ENCODE measurements around the gene SDC3.

Gene SDC3

DNA sequence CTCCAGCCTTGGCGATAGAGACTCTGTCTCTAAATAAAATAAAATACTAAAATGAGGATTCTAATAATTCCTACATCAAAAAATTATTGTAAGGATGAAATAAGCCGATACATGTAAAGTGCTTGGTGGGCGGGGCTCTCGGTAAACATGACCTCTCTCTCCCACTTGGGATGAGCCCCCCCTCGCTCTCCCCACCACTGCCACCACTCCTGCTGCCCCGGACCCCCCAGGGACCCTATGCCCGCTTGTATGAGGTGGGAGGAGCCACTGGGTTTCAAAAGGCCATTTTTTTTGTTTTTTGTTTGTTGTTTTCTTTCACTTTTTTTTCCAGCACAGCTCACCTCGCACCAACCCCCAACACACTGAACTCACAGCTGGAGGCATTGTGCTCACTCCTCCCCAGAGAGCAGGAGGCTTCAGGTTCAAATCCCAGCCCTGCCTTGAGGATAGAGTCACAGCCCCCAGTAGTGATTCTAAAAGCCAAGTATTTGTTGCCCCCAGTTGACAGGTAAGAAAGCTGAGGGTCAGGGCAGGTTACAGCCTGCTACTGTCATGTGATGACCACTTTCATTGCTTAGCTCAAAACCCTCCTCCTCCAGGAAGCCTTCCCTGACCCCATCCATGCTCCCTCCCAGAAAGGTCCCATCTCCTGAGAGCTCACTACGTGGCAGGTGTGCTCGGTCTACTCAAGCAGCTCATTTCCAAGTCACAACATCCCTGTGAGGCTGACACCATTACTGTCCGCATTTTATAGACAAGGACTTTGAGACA is 4.2 kb downstream of the SDC3 start:
- DNase-seq = no peak

DNA sequence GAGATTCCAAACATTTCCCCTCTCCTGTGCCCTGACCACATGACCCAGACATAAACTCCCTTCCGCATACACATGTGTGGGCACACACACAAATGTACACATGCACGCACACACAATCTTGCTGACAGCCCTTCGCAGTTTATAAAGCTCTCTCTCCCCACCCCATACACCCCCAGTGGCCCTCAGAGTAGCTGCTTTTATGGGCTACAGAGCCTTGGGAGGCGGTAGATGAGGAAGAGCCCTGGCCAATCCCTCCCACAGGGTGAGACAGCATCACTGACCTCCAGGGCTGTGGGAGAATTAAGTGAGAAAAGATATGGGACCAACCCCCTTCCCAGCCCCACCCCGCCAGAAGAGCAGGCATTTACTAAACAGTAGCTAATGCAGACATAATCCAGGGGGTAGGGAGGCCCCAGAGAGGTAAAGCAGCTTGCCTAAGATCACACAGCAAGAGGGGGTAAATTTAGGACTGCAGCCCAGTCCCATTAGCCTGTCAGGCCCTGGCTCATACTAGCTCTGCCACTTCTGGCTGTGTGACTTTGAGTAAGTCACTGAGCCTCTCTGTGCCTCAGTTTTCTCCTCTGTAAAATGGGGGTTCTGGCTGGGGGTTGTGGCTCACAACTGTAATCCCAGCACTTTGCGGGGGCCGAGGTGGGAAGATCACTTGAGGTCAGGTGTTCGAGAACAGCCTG is 5.1 kb downstream of the SDC3 start:
- DNase-seq = peak; percentile 37

- DNase-seq = no peak
Observed at GRCh38 chr1:30902593-30903290, 5.8 kb downstream of the SDC3 start.

DNA sequence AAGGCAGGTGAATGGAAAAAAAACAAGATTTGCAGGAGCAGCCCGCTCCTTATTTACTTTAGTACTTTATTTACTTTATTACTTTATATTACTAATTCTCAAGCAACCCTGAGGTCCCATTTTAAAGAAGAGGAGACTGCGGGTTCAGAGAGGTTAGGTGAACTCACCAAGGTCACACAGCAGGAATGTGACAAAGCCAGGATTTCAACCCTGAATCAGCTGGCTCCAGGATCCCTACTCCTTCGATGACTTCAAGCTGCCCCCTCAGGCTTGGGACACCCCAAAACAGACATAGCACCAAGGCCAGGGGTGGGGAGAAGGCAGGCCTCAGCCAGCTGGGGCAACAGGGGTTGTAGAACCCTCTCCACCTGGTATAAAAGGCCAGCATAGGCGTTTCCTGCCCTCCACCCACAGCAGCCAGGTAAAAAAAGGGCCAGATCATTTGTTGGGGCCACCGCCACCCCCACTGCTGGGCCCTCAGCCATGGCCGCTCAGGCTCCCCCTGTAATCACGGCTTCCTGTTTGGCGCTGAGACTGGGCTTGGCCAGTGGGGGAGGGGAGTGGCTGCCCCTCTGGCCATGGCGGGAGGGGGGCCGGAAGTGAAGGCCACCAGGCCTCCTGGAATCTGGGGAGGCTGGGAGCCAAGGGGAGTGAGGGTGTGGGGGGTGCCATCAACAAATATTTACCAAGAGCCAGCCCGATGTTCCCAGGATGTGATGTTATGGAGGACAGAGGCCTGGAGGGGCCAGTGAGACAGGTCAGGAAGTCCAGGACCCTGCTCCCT is 6.6 kb downstream of the SDC3 start:
- DNase-seq = no peak

DNA sequence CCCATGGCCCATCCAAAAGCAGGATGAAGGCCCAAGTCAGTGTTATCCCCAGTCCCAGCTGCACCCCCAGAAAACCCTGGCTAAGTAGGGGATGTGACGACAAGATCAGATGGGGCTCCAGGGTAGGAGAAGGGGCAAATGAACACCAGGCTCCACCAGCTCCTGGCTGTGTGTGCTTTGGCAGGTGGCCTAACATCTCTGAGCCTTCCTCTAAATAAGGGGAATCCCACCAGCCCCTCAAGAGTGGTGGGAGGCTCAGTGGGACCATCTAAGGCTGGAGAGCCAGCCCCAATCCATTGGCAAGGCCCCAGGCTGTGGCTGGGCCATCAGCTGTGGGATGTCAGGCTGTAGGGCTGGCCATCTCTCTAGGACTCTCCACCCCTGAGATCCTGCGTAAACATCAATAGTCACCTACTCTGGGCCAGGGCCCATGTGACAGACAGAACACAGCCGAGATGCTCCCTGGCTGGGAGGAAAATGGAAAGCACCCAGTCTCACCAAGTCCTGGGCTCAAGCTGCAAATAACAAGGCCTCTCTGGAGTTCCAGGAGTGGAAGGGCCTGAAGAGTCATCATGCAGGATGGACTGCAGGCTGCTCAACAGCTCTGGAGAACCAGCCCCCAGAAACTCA is 7.5 kb downstream of the SDC3 start:
- no peak for DNase-seq

DNA sequence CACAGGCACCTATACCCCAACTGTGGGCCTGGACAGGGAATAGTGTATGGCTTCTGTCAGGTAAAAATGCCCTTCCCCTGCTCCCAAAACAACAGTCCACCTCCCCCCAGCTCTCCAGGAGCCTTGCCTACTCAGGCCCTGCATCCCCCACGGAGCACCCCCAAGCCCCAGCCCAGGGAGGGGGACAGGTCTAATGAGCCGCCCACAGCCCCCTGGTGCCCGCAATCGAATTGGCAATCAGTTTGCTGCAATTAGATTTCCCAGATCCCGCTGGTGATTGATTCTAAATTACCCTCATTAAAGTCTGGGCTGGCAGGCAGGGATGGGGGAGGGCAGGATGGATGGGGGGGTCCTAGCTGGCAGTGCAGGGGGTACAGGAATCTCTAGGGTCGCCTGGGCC is 8.1 kb downstream of the SDC3 start:
- no peak for DNase-seq

GRCh38 chr1:30899577-30900389 is 8.8 kb downstream of the SDC3 start:
- DNase-seq = no peak

GRCh38 chr1:30898031-30898815 is 10.3 kb downstream of the SDC3 start:
- DNase-seq = no peak

GRCh38 chr1:30896905-30897304 is 11.7 kb downstream of the SDC3 start:
- no peak for DNase-seq

DNA sequence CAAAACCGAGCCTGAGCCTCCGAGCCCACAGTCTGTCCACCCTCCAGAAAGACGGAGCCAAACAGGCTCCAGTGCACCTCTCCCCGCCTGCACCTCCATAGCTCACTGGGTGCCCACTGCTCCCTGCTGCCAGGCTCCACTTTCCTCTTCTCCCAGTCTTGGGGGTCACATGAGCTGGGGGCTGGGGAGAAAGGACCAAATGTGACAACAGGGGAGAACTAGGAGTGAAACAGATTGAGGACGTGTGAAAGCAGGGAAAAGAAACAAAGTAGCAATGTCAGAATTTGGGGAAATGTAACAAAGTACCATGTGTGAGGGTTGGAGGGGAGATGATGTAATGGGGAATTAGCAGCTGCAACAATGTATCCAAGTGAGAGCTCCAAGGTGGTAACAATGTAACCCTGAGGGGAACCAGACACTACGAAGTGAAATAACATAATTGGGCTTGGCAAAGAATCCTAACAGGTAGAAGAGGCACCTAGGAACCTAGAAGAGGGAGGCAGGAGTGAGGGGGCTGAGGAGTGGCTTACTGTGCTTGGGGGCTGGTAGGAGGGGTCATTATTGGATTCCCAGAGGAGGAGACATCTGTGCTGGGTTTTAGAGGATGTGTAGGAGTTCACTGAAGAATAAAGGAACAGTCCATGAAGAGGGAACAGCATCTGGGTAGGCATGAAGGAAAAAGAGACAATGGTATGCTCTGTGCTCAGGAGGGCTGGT is 12.5 kb downstream of the SDC3 start:
- DNase-seq = peak; percentile 46

GRCh38 chr1:30895382-30895943 is 13.1 kb downstream of the SDC3 start:
- peak; percentile 43 for DNase-seq

GRCh38 chr1:30894508-30894973 is 14.0 kb downstream of the SDC3 start:
- no peak for DNase-seq

DNA sequence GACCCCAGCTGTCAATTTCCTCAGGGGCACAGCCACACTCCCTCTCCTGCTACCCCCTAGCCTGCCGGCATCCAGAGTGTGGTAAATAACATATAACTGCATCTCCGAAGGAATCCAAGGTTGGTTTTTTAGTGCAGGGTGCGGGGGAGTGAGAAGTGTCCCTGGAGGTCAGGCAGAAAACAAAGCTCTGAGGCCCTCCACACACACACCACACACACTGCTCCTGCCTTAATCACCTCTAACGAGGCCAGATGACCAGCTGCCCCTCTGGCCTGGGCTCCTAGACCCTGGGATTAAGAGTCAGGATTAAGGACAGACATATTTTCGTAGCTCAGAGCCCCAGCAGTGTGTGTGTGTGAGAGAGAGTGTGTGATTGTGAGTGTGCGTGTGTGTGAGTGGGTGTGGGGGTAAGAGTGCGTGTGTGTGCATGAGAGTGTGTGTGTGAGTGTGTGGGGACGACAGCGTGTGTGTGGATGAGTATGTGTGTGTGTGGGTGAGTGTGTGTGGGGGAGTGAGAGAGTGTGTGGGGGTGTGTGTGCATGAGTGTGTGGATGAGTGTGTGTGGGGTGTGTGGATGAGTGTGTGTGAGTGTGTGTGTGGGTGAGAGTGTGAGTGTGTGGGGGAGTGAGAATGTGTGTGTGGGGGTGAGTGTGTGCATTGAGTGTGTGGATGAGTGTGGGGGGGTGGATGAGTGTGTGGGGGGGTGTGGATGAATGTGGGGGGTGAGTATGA is 14.6 kb downstream of the SDC3 start:
- no peak for DNase-seq

DNA sequence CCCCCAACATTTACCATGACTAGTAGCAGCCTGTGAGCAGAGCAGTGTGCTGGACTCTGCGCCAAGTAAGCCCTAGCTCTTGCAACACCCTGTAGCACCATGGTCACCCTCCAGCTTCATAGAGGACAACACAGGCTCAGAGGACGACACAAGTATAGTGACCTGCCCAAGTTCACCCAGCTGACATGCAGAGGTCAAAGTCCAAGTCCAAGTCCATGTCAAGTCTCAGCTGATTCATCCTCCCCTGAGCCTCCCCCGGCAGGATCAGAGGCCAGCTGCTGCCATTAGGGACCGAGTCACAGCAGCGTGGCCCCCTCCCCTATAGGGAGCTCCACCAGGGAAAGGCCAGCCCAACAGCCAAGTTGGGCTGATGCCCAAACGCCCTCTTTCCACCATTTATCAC is 15.9 kb downstream of the SDC3 start:
- DNase-seq = no peak

DNA sequence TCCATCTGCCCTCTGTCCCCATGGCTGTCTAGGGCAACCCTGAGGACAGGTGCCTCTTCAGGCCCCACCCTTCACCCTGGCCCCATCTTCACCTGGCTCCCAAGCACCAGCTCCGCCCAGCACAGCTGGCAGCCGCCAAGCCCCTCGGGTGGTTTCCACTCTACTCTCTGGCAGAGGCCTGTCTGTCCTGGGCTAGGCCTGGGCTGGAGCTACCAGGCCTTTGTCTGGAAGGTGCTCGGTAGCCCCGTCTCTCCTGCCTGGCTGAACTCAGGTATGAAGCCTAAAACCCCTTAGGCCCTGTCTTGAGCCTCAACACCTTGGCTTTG is 17.4 kb downstream of the SDC3 start:
- no peak for DNase-seq

DNA sequence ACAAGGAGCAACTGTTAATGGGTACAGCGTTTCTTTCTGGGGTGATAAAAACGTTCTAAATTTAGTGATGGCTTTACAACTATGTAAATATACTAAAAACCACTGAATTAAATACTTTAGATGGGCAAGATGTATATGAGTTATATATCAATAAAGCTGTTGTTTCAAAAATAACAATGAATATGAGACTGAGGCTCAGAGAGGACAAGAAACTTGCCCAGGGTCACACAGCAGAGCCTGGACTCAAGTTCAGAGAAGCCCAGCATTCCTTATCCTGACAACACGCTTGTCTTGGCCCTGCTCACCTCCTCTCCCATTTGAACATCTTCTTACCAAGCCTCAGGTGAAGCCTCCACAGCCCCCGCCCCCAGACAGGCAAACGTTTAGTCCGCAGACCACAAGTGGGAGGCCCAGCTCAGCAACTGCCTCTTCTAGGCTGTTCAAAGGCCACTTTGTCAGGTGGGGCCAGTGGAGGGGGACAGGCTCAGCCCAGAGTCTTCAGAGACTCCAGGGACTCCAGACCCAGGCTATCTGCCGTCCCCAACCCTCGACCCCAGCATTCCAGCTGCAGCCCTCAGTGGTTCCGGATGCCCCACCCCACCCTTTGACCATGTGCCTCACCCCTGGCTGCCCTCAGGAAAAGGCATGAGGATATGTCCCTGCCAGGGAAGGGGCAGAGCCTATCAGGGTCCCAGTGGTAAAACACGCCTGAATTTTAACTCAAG is 17.9 kb downstream of the SDC3 start:
- DNase-seq = no peak

- no peak for DNase-seq
Observed at GRCh38 chr1:30889511-30889910, 19.0 kb downstream of the SDC3 start.

DNA sequence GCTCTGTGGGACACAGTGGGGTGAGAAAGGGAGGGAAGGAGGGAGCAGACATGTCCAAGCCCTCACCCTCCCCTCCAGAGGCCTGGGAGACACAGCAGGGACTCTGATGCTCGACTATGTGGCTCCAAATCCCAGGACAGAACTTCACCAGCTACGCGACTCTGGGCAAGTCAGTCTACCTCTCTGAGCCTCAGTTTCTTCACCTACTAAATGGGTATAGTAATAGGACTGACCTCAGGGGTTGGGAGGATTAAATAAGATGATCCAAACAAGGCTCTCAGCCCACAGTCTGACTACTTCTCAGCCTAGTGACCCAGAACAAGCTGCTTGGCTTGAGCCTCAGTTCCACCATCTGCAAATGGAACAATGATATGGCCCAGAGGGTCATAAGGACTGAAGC is 19.6 kb downstream of the SDC3 start:
- no peak for DNase-seq

- DNase-seq = peak; percentile 63
Observed at GRCh38 chr1:30888391-30888790, 20.2 kb downstream of the SDC3 start.
